GM12892 (cell line): Measurements from ENCODE around the gene ZNF423.
A peak's percentile ranks its signal among the peaks of the same experiment; 100 is the strongest.

Source experiments
- DNase-seq: peaks from one replicate; pipeline ENCODE4 v3.0.0; 2011; ENCODE audit not compliant: insufficient read length
- FAIRE-seq: peaks from 2 replicates; lab custom pipeline; 2011; peaks lifted over from hg19 to GRCh38; lab: Jason Lieb, UNC
- POLR2A ChIP-seq: IDR thresholded peaks from 2 replicates; pipeline ENCODE4 v1.6.1; 2011; ENCODE audit warnings: low read depth, low read length, control low read depth
- POLR2AphosphoS5 ChIP-seq: IDR thresholded peaks from 2 replicates; pipeline ENCODE4 v1.6.1; 2011; ENCODE audit warnings: low read depth, low read length, control low read depth
- TAF1 ChIP-seq: IDR thresholded peaks from 2 replicates; pipeline ENCODE4 v1.6.1; 2011; ENCODE audit warnings: low read depth, mild to moderate bottlenecking, control low read depth, low read length, borderline replicate concordance

Gene ZNF423

DNA sequence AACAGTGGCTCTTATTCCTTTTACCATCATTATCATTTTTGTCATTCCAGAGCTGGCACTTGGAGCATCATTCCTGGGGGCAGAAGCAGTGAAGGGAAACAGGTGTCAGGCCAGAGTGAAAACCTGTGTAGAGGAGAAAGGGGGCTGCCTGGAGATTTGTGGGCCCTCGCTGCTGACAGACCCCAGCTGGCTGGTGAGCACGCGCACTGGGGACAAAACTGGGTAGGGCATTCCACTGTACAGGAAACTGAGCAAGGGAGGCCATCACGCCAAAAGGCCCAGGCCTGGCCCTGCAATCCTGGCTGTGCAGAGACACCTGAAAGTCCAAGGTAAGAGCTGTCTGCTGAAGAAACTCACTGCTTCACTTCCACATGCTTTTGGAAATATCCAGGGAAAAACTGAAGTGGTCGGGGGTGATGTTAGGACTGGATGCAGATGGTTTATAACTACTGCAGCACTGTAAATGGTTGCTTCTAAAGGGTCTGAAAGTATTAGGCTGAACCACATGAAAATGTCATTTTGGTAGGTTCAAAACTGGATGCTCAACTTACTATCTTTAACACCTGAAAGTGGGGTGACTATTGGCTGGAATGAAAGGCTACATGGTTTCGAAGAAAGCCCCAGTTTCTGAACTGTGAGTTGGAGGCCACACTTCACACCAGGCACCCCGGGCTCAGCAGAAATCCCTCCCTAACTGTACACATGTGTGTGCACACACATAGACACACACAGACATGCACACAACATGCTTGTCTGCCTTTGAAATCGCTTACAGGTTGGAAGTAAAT, 257.3 kb downstream of the ZNF423 start:
- no peak for DNase-seq
- FAIRE-seq = peak; percentile 91
- TF ChIP-seq POLR2A = peak; percentile 32; the same call in 1 of the 2 replicates
- TF ChIP-seq TAF1 = no peak
- no peak for TF ChIP-seq POLR2AphosphoS5

GRCh38 chr16:49597796-49598195, 258.1 kb downstream of the ZNF423 start:
- FAIRE-seq (no peak), DNase-seq (no peak)
- TF ChIP-seq POLR2AphosphoS5 (no peak), TAF1 (no peak), POLR2A (no peak)

DNA sequence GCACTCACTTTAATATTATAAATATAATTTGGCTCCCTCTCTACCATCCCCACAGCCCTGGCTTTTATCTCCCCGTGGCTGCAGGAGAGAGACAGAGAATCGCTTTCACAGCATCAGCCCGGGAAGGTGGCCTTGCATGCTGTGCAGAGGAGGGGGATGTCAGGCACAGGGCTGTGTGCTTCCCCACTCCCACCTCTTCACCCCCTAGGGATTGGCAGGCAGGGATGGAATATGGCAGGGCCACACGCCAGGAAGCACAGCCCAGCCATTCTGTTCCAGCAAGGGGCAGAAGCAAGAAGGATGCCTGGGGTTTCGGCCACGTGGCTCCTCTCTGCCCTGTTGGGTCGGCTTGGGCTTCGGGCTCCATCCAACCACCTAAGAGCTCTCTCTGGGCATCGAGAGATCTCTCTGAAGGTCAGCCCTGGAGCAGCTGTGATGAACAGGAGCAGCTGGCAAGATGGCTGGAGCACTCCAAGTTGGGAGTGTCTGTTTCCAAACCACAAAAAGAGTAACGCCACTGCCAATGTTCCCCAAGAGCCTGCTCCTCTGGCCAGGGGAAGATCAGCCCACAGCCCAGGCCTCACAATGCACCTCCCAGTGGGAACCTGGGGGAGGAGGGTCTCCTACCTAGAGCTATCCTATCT, 259.1 kb downstream of the ZNF423 start:
- no peak for TF ChIP-seq TAF1
- no peak for TF ChIP-seq POLR2AphosphoS5
- TF ChIP-seq POLR2A = no peak
- DNase-seq (no peak), FAIRE-seq (no peak)

DNA sequence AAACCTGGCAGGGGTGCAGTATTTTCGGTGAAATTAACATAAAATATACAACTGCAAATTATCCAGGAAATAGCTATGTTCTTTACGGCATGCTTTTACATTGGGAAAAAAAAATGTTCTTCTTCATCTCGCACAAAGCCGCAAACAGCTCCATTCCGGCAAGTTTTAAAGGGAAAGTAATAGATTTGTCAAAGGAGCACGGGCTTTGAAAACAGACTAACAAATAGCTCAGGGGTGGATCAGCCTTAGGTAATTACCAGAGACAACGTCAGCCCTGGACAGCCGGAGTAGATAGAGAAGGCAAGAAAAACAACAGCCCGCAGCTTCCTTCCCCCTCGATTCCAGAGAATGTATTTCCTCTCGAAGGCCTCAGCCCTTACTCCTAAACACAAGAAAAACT, 259.8 kb downstream of the ZNF423 start:
- DNase-seq (no peak), FAIRE-seq (no peak)
- no peak for TF ChIP-seq POLR2A
- no peak for TF ChIP-seq POLR2AphosphoS5
- no peak for TF ChIP-seq TAF1

- peak; percentile 14 for FAIRE-seq
Measured at GRCh38 chr16:49594685-49595498, 261.0 kb downstream of the ZNF423 start.

DNA sequence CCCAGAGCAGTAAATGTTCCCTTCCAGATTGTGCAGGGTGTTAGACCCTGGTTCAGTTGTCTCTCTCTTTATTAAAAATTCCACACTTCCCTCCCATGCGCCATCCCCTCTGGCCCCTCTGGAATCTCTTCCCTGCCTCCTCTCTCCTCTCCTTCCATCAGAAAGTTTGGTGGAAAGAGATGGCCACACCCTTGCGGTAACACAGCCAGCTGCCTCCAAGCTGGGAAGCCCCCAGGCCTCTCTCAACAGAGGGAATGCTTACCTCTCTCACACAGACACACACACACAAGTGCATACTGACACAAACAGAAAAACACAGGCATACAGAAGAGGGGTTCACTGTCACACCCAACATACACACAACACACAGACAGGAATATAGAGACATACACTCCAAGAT, 261.8 kb downstream of the ZNF423 start:
- no peak for FAIRE-seq
- TF ChIP-seq TAF1 (no peak), POLR2A (no peak), POLR2AphosphoS5 (no peak)

More at GRCh38 chr16:49594685-49595498, 261.0 kb downstream of the ZNF423 start:
- no peak for TF ChIP-seq POLR2A
- TF ChIP-seq TAF1 = no peak
- TF ChIP-seq POLR2AphosphoS5 = no peak
- DNase-seq = no peak

GRCh38 chr16:49593424-49594040, 262.4 kb downstream of the ZNF423 start:
- FAIRE-seq (no peak), DNase-seq (no peak)
- TF ChIP-seq POLR2A = no peak
- no peak for TF ChIP-seq TAF1
- TF ChIP-seq POLR2AphosphoS5 = no peak

More for the DNA sequence above, 261.8 kb downstream of the ZNF423 start:
- DNase-seq = no peak

GRCh38 chr16:49592546-49593423, 263.1 kb downstream of the ZNF423 start:
- FAIRE-seq = peak; percentile 66

DNA sequence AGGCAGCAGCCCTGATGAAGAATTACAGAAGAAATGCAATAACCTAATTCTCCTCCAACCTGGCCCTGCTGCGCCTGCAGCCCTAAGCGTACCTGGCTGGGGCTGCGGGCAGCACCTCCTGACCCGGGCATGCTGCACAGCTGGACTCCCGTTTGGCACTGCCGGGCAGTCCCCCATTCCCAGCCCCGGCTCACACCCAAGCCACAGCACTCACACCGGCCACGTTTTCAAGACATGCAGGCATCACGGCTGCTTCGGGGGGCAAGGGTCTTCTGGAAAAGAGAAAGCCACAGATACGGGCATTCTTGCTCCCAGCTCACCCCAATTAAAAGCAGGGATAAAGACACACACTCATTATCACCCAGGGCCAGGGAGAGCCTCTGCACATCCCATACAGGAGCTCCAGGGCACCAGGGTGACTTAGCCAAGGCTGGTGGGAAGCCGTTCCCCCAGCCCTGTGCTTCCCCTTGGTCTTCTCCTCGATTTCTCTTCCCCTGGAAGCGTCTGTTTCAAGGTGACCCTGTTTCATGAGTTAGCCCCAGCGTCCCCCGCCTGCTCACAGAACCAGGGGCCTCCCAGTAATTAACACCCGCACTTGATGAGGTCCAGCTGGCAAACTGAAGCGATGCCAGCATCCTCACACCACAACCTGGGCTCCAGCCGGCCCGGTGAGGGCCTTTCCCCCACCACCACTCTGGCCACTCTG, 265.6 kb downstream of the ZNF423 start:
- FAIRE-seq (no peak), DNase-seq (no peak)
- TF ChIP-seq POLR2A (no peak), TAF1 (no peak), POLR2AphosphoS5 (no peak)

More at GRCh38 chr16:49592546-49593423, 263.1 kb downstream of the ZNF423 start:
- TF ChIP-seq TAF1 (no peak), POLR2AphosphoS5 (no peak), POLR2A (no peak)
- DNase-seq = peak; percentile 51
